Subcutaneous adipose tissue (tissue), 4 donors: ENCODE measurements around the gene UCP1. TPM values are rescaled to one million over a fixed set of nuclear protein-coding genes. Genes with fewer than 3 reads are reported as not detected.

Experiments used
- CTCF ChIP-seq: fragments of 450-650 bp; IDR thresholded peaks from one replicate; pipeline ENCODE4 v1.5.1; 2016; ENCODE audit warnings: low read depth, mild to moderate bottlenecking, control low read depth, antibody characterized with exemption, moderate library complexity
- total RNA-seq, 4 donors: library from RNA; depleted of rRNA; stranded (reverse); fragments of >200 nt; gene quantifications; one replicate each; pipeline ENCODE4 v1.1.0, GENCODE V29; 2016

Gene UCP1
- total RNA-seq, result not detected

- no peak for TF ChIP-seq CTCF
Measured at GRCh38 chr4:140568507-140569306, at the start of gene UCP1. UCP1 (minus strand) TSS chr4:140568961; CDS start chr4:140568729, 232 bp downstream.

GRCh38 chr4:140617499-140618248 lies 48.9 kb upstream of the UCP1 start:
- no peak for TF ChIP-seq CTCF

GRCh38 chr4:140615451-140615850 lies 46.7 kb upstream of the UCP1 start:
- TF ChIP-seq CTCF, result no peak

- no peak for TF ChIP-seq CTCF
Measured at GRCh38 chr4:140612357-140612756, 43.6 kb upstream of the UCP1 start.

GRCh38 chr4:140611854-140612253 lies 43.1 kb upstream of the UCP1 start:
- no peak for TF ChIP-seq CTCF

GRCh38 chr4:140609548-140610425 lies 41.0 kb upstream of the UCP1 start:
- TF ChIP-seq CTCF, result no peak

- TF ChIP-seq CTCF, result no peak
Measured at GRCh38 chr4:140607852-140608251, 39.1 kb upstream of the UCP1 start.
